Activated CD8-positive, alpha-beta memory T cell treated with anti-CD3 and anti-CD28 coated beads, Interleukin-2, amount 50 U/mL, for 24 hours (primary cell): ENCODE data around the gene ZNF320.
"Not testable (repeated sequence)": the region's sequence is repeated elsewhere in the genome, so short reads cannot be mapped to it uniquely, and the experiment has no call there.

Experiments used
- DNase-seq: peaks from one replicate; pipeline ENCODE4 v3.0.0-alpha.2; 2020; ENCODE audit errors: extremely low read depth

Gene ZNF320

DNA sequence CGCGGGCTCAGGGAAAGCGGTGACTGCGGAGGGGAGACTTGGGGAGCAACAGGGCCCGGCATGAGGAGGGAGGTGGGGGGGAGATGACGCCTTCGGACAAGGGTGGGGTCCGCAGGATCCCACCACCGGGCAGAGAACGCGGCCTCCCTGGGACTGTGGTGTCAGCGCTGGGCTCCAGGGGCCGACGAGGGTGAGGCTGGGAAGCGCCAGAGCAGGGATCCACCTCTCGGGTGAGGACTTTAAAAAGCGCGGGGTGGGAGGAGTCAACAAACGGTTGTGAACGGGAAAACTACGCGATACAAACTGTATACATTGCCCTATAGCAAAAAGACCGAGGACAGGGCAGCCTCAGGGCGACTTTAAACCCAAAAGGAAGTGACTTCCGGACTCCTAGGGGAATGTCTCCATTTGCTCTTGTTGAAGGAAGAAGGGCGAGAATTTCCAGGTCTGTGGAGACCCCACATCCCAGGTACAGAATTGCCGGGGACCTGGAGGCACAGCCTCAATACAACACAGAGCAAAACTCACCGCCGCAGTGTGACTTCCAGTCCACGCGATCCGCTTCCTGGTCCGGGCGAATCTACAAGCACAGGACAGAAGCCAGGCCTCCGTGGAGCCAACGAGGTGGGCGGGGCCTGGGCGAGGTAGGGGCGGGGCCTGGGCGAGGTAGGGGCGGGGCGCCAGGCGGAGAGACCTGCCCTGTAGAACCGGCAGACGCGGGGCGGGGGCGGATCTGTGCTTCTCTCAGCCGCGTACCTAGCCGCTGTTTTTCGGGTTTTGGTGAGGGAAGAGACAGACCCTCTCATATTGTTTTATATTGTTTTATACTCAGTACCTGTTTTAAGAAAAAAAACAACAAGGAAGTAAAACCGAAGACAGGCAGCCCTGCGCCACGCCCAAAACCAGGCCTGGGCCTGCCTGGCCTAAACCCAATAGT, 25.7 kb upstream of the ZNF320 start, which contains the start of gene ZNF888:
TSS of gene ZNF888 (minus strand) at position 588 of the 937 bp plus-strand sequence. CDS start 5,555 bp downstream, outside the sequence.
- peak; percentile 49 for DNase-seq

DNA sequence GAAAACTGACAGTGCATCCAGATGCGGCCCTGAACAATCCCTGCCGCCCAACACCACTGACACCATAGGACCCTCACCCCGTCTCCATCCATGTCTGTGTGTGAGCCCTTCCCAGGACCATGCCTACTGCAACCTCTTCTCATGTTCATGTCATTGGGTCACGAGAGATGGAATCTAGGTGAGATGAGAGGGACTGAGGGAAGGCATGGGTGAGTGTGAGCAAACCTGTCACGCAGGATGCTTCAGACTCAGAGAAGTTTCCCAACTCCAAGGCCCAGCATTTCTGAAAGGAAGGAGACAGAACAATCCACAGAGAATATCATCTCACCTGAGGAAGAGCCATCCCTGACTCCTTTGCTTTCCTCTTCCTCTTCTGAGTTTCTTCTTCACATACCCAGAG, 20.1 kb upstream of the ZNF320 start:
- DNase-seq = no peak

DNA sequence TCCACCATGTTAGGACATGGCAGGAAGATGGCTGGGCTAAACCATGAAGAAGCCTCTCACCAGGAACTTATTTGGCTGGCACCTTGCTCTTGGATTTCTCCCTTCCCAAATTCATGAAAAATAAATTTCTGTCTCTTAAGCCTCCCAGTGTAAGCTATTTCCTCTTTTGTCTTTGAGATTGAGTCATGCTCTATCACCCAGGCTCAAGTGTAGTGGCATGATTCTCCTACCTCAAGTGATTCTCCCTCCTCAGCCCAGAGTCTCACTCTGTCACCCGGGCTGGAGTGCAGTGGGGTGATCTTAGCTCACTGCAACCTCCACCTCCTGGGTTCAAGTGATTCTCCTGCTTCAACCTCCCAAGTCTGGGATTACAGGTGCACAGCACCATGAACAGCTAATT, 13.2 kb upstream of the ZNF320 start:
- no peak for DNase-seq

DNA sequence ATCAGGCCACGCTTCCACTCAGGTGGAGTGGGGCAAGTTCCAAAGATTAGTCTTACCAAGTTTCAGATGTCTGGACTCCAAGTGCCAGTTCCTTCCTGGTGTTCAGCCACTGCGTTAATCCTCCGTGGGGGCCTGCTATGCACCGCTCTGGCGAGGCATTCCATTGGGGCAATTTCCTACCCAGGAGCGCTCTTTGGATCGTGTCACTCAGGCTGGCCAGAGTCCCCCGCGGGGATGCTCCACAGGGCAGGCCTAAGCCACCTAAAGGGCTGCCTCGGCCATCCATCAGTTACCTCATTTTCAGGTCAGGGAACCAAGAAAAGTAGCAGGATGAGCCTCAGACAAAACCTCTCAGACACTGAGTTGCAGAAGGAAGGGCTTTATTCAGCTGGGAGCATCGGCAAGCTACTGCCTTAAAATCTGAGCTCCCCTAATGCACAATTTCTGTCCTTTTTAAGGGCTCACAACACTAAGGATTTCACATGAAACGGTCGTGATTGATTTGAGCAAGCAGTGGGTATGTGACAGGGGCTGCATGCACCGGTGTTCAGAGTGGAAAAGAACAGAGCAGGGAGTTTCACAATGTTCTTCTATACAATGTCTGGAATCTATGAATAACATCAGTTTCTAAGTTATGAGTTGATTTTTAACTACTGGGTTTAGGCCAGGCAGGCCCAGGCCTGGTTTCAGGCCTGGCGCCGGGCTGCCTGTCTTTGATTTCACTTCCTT, 6.8 kb upstream of the ZNF320 start:
- DNase-seq = not testable (repeated sequence)

DNA sequence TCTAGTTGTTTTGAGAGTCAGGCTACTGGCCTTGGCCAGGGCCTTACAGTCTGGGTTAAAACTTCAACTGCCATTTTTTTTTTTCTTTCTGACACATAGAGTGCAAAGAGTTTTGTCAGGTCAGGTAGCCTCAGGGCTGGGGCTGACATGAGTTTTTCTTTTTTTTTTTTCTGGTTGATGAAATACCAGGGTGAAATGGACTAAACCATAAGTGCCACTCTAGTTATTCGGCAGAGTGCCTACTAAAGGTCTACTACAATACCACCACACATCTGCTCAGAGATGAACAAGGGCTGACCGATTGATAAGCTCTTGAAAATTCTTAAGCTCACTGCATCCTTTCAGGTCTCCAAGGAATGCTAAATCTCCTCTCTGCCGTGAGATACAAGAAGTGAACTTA, 4.4 kb upstream of the ZNF320 start:
- no peak for DNase-seq

DNA sequence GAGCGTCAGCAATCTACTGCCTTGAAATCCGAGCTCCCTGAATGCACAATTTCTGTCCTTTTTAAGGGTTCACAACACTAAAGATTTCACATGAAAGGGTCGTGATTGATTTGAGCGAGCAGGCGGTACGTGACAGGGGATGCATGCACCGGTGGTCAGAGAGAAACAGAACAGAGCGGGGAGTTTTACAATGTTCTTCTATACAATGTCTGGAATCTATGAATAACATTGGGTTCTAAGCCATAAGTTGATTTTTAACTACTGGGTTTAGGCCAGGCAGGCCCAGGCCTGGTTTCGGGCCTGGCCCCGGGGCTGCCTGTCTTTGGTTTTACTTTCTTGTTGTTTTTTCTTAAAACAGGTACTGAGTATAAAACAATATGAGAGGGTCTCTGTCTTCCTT, 1.2 kb upstream of the ZNF320 start:
- DNase-seq = not testable (repeated sequence)

DNA sequence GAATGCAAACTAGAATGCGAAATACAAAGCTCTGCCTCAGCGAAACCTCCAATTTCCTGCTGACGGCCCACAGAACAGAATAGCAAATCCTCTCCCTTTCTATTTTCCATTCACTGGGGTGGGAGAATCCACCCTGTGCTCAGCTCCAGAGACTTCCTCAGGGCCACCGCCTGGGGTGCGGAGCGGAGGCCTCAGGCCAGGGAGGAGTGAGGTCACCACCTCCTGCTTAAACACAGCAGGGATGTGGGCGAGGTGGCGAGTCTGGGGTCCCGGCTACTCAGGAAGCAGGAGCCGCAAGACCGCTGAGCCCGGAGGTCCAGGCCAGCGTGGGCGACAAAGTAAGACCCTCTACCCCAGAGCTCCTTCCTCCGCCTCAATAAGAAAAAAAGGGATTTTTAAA, 666 bp upstream of the ZNF320 start:
- no peak for DNase-seq

DNA sequence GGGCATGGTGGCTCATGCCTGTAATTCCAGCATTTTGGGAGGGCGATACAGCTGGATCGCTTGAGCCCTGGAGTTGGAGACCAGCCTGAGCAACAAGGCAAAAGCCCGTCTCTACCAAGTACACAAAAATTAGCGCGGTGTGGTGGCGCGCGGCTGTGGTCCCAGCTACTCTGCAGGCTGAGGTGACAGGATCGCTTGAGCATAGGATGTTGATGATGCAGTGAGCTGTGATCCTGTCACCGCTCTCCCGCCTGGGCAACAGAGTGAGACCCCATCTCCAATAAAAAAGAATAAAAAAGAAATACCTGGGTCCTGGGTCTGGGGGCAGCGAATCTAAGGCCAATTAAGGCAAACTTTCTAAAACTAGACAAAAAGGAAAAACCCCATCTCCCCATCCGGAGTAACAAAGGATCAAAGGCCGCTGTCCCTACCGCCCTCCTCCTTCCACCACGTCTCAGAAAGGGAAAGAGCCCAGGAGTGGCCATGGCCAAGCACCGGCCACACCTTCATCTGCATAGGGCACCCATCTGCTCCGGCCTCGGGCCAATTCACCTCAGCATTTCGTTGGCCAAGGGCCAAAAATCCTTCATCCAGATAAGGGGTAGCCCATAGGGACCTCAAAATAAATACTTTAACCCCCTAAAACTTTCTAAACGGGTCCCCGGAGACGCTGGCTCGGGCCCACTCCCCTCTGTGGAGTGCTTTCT, 851 bp downstream of the ZNF320 start:
- DNase-seq = no peak

DNA sequence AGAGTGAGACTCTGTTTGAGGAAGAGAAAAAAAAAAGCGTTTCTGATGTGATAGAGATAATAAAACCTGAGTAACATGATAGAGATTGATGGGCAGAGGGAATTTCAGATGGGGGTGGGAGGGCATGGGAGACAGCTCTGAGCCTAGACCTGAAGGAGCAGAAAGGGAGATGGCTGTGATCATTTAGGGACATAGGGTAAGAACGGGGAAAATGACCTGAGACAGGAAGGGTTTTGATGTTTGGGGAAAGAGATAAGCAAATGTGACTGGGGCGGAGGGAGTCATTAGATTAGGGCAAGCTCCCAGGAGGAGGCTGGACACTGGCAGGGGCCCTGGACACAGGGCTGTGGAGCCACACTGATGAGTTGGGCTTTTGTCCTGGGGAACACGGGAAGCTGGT, 6.1 kb downstream of the ZNF320 start:
- no peak for DNase-seq

DNA sequence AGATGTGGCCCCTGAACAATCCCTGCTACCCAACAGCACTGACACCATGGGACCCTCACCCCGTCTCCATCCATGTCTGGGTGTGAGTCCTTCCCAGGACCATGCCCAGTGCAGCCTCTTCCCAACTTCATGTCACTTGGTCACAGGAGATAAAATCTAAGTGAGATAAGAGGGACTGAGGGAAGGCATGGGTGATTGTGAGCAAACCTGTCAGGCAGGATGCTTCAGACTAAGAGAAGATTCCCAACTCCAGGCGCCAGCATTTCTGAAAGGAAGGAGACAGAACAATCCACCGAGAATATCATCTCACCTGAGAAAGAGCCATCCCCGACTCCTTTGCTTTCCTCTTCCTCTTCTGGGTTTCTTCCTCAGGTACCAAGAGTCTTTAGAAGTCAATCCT, 7.5 kb downstream of the ZNF320 start:
- no peak for DNase-seq

DNA sequence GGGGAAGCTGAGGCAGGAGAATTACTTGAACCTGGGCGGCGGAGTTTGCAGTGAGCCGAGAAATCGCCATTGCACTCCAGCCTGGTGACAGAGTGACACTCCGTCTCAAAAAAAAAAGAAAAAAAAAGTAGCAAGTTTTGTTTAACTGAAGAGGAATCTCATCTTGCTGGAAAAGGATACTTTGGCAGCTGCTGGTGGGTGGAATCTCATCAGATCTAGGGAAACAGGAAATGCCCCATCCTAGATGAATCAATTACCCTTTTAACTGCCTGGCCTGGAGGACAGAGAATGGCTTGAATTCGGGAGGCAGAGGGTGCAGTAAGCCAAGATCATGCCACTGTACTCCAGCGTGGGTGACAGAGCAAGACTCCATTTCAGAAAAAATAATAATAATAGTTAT, 8.4 kb downstream of the ZNF320 start:
- no peak for DNase-seq

DNA sequence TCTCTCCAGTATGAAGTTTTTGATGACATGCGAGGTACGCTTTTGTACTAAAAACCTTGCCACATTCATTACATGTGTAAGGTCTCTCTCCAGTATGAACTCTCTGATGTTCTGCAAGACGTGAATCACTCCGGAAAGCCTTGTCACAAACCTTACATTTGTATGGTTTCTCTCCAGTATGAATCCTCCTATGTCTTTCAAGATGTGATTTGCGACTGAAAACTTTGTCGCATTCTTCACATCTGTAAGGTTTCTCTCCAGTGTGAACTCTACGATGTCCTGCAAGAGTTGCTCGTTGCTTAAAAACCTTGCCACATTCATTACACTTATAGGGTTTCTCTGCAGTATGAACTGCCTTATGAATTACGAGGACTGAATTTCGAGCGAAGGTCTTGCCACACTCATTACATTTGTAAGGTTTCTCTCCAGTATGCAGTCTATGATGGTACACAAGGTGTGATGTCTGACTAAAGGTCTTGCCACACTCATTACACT, 16.5 kb downstream of the ZNF320 start:
- no peak for DNase-seq

DNA sequence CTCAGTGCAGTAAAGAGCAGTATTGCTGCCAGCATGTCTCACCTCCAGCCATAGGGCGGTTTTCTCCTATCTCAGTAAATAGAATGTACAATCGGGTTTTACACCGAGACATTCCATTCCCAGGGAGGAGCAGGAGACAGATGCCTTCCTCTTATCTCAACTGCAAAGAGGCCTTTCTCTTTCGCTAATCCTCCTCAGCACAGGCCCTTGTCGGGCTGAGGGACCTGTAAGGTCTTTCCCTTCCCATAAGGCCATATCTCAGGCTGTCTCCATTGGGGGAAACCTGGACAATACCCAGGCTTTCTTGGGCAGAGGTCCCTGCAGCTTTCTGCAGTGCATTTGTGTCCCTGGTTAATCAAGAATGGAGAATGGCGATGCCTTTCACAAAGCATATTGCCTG, 24.4 kb downstream of the ZNF320 start:
- not testable (repeated sequence) for DNase-seq

DNA sequence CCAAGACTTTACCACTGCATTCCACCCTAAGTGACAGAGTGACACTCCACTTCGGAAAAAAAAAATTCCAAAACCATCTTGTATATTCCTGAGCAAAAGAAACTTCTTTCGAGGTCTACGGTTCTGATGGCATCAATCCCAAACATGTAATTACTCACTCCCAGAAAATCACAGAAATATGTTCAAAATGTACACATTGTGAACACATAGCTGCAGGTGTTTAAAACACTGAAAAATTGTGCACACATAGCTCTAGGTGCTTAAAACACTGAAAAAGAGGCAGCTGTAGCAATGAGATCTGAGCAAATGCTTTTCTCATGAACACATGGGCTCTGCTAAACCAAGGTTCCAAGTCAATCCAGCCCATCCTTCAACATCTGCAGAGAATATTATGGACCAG, 26.0 kb downstream of the ZNF320 start:
- no peak for DNase-seq

DNA sequence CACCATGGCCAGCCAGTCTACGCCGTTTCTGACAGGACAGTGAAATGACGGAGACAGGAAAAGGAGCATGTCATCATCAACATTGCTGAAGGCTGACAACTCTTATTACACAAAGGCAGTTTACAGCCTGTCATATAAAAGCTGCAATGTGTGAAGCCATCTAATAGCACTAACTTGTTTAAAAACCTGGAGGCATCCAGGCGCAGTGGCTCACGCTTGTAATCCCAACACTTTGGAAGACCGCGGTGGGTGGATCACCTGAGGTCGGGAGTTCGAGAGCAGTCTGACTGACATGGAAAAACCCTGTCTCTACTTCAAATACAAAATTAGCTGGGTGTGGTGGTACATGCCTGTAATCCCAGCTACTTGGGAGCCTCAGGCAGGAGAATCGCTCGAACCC, 29.4 kb downstream of the ZNF320 start:
- not testable (repeated sequence) for DNase-seq

DNA sequence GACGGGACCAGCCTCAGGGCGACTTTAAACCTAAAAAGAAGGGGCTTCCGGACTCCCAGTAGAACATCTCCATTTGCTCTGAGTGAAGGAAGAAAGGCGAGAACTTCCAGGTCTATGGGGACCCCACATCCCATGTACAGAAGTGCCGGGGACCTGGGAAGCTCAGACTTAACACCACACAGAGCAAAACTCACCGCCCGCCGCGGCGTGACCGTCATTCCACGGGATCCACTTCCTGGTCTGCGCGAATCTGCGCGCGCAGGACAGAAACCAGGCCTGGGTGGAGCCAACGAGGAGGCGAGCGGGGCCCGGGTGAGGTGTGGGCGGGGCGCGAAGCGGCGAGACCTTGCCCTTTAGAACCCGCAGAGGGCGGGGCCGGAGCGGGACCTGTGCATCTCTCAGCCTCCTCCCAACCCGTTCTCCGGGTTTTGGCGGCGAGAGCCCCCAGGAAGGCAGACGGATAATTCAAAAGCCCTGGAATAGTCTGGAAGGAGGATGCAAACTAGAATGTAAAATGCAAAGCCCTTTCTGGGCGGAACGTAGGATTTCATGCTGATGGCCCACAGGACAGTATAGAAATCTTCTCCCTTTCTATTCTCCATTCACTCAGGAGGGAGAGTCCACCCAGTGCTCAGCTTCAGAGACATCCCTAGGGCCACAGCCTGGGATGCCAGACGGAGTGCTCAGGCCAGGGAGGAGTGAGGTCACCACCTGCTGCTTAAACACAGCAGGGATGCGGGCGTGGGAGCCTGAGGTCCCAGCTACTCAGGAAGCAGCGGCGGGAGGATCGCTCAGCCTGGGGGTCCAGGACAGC, 39.9 kb downstream of the ZNF320 start, which contains the start of gene ZNF468:
TSS of gene ZNF468 (minus strand) at position 242 of the 814 bp plus-strand sequence. CDS start 3,347 bp downstream, outside the sequence.
- peak; percentile 23 for DNase-seq

DNA sequence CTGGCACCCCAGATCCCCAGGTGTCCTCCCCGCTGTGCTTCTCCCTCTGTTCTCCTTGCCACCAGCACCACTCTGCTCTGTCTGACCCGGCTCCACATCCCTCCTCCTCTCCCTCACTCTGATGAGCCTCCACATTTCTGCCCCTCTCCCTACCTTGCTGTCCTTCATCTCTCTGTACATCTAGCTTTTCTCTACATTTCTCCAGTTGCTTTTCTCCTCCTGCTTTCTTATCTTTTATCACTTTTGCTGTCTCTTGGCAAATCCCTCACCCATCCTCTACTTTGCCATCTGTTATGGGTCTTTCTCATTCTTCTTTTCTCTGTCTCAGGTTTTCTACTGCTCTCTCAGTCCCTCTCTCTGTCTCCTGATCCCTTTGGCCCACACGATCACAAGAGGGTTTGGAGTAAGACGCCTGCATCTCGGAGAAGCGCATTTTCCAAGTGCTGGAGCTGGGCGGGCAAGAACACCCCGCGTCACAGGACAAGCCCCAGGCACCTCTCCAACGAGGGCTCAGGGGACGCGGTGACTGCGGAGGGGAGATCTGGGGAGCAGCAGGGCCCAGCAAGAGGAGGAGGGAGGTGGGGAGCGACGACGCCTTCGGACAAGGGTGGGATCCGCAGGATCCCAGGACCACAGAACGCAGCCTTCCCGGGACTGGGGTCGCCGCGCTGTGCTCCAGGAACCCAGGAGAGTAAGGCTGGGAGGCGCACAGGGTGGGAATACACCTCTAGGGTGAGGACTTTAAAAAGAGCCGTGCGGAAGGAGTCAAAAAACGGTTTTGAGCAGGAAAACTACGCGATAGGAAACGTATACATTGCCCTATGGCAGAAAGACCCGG, 40.7 kb downstream of the ZNF320 start:
- DNase-seq = not testable (repeated sequence)
